ENCODE results near the gene ISG15. TPM values are rescaled to one million over a fixed set of nuclear protein-coding genes. Genes with fewer than 3 reads are reported as not detected.

The ISG15 gene
- total and polyA plus RNA-seq, 9 of the 15 experiments (the other 6 are each of a cell fraction or from before 2014, with no cell fraction given), result 0.40 to 58.3 (median 12.2) TPM

GRCh38 chr1:1013105-1013921 is at the start of gene ISG15 (continued):
- TF ChIP-seq CGGBP1 (CRISPR knock-in tag; IDR thresholded peaks at IDR 0.05) (no peak), ZNF511 (CRISPR knock-in tag; IDR thresholded peaks at IDR 0.05) (no peak), ZNF77 (CRISPR knock-in tag; IDR thresholded peaks at IDR 0.05) (0 out of 2 replicates have a peak, but pooled peaks have one; percentile 30), RBM17 (IDR thresholded peaks at IDR 0.05; ENCODE audit: borderline replicate concordance, low read depth, low read length) (no peak), ETS1 (conservative IDR thresholded peaks at IDR 0.05; ENCODE audit: control insufficient read depth, low read depth, low read length) (no peak; the same call in 1 of the 2 replicates), ELF1 (tag; IDR thresholded peaks at IDR 0.05) (peak; percentile 63), UBTF (IDR thresholded peaks at IDR 0.05; ENCODE audit: borderline replicate concordance in 1 of 2, low read depth in 2 of 2, low read length in 2 of 2) (no peak), TCF7L2 (IDR thresholded peaks at IDR 0.05; ENCODE audit: low read depth, low read length) (no peak), ZNF324 (CRISPR knock-in tag; IDR thresholded peaks at IDR 0.05) (no peak), PTTG1 (tag; IDR thresholded peaks at IDR 0.05; ENCODE audit: low read depth) (no peak), ZNF354B (CRISPR knock-in tag; IDR thresholded peaks at IDR 0.05) (no peak), SNAPC5 (CRISPR knock-in tag; IDR thresholded peaks at IDR 0.05) (no peak), ZNF76 (CRISPR knock-in tag; IDR thresholded peaks at IDR 0.05; ENCODE audit: borderline replicate concordance) (no peak), ZNF507 (tag; conservative IDR thresholded peaks at IDR 0.05) (no peak), MXI1 (IDR thresholded peaks at IDR 0.05; ENCODE audit: low read depth, low read length) (peak; percentile 93), ASH1L (IDR thresholded peaks at IDR 0.05; ENCODE audit: borderline replicate concordance, low read depth, partially characterized antibody) (no peak), XRCC4 (IDR thresholded peaks at IDR 0.05; ENCODE audit: extremely low read depth, insufficient read depth, insufficient read length) (no peak), HMGN3 (IDR thresholded peaks at IDR 0.05; ENCODE audit: borderline replicate concordance, extremely low read depth, insufficient read length, low read depth, low read length) (no peak), SFPQ (IDR thresholded peaks at IDR 0.05; ENCODE audit: low read depth, low read length) (no peak), ZFP36 (IDR thresholded peaks at IDR 0.05; ENCODE audit: low read depth, low read length, partially characterized antibody) (peak; percentile 19)
